Endodermal cell (in vitro differentiated cells): ENCODE data around the gene FHL3. TPM values are rescaled to one million over a fixed set of nuclear protein-coding genes. Genes with fewer than 3 reads are reported as not detected.
A peak's percentile ranks its signal among the peaks of the same experiment; 100 is the strongest.

Experiments used
- DNase-seq: peaks from one replicate; pipeline ENCODE4 v3.0.0-alpha.2; 2017
- H3K27ac ChIP-seq: 2 replicates; pipeline ENCODE4 v1.5.1; 2013; ENCODE audit warnings: mild to moderate bottlenecking, low read depth, low read length, moderate library complexity
- H3K27me3 ChIP-seq: 2 replicates; pipeline ENCODE4 v1.6.1; 2013; ENCODE audit warnings: mild to moderate bottlenecking, low read length, moderate library complexity; ENCODE audit not compliant: insufficient read depth, control insufficient read depth, poor library complexity, severe bottlenecking
- H3K36me3 ChIP-seq: 2 replicates; pipeline ENCODE4 v1.7.0; 2013; ENCODE audit warnings: mild to moderate bottlenecking, low read length, moderate library complexity; ENCODE audit not compliant: control insufficient read depth, insufficient read depth
- H3K4me1 ChIP-seq: one replicate; pipeline ENCODE4 v1.7.0; 2013; ENCODE audit warnings: low read length; ENCODE audit not compliant: control insufficient read depth, insufficient read depth
- H3K4me3 ChIP-seq: 2 replicates; pipeline ENCODE4 v1.5.1; 2013; ENCODE audit warnings: mild to moderate bottlenecking, low read length, moderate library complexity
- H3K9ac ChIP-seq: 2 replicates; pipeline ENCODE4 v1.6.1; 2013; ENCODE audit warnings: mild to moderate bottlenecking, low read length, moderate library complexity; ENCODE audit not compliant: poor library complexity, severe bottlenecking; ENCODE audit errors: extremely low read depth
- H3K9me3 ChIP-seq: 2 replicates; pipeline ENCODE4 v1.6.1; 2013; ENCODE audit warnings: mild to moderate bottlenecking, low read length, moderate library complexity; ENCODE audit not compliant: control insufficient read depth
- H3K27ac Mint-ChIP-seq: 2 replicates; pipeline ENCODE4 v1.8.0; 2020; ENCODE audit warnings: mixed read lengths
- H3K27me3 Mint-ChIP-seq: 2 replicates; pipeline ENCODE4 v1.8.0; 2021; ENCODE audit warnings: mild to moderate bottlenecking, mixed read lengths; ENCODE audit not compliant: insufficient read depth
- H3K36me3 Mint-ChIP-seq: 2 replicates; pipeline ENCODE4 v1.8.0; 2020; ENCODE audit warnings: low read depth, mixed read lengths
- H3K4me1 Mint-ChIP-seq: 2 replicates; pipeline ENCODE4 v1.8.0; 2020; ENCODE audit warnings: mixed read lengths
- H3K4me3 Mint-ChIP-seq: 2 replicates; pipeline ENCODE4 v1.8.0; 2020; ENCODE audit warnings: mild to moderate bottlenecking, moderate library complexity, mixed read lengths
- H3K9me3 Mint-ChIP-seq: 2 replicates; pipeline ENCODE4 v1.8.0; 2020; ENCODE audit warnings: mild to moderate bottlenecking, mixed read lengths
- WGBS, 2 experiments: methylation state at CpG; one replicate each; pipeline versions ENCODE4 v1.1.5 to v1.1.7; 2013; ENCODE audit warnings: missing lambda C conversion rate in 2 of 2, mixed read lengths in 1 of 2; ENCODE audit not compliant: insufficient coverage in 1 of 2, insufficient read length in 1 of 2; 5-methylcytosine and 5-hydroxymethylcytosine counted together
- total RNA-seq, 2 donors: library from RNA; stranded (reverse); fragmentation: NEBNext Ultra II Directional in 1 of 2; extraction: Animal tissue kit (Norgen Biotek cat#: 25700) in 1 of 2; gene quantifications; 2 replicates in 1 of 2; 3 replicates in 1 of 2; pipeline ENCODE4 v1.2.1, GENCODE V29; 2021
- TF ChIP-seq, protein P1 (sequence below): fragments of 200-600 bp; sonication (generic); conservative IDR thresholded peaks from 2 replicates; pipeline ENCODE4 v1.5.0; 2021; ENCODE audit warnings: antibody characterized with exemption, mild to moderate bottlenecking

FHL3 gene
- total RNA-seq, 2 donors from 2014 or later = 20.5 to 20.6 TPM

DNA sequence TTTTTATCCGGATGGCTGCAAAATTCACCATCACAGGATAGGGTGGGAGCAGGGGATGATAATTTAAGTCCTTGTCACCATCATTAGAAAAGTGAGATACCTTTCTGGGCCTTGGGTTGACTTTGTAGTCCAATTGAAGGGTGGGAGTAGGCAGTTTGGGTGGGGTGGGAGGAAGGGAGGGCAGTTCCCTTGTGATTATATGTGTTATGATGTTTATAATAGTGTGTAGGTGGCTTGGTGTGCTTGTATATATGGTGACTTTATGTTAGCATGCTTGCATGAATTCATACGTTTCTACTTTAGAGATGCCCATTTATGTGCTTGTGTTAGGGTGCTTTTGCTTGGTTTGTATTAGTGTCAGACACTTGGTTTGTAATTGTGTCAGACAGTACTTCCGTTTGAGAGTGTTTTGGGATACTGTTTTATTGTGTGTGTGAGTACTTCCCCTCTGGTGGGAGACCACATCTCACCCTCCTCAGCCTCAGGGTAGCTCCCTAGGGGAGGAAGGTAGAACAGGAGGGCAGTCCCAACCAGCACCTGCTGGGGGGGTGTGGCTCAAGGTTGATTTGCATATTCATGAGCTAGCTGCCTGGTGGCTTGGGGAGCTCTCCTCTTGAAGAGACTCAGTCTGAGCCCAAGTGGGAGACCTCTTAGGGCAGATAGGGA is 47.6 kb upstream of the FHL3 start:
- no peak overlapping the region for H3K9ac ChIP-seq
- TF ChIP-seq, protein P1, sequence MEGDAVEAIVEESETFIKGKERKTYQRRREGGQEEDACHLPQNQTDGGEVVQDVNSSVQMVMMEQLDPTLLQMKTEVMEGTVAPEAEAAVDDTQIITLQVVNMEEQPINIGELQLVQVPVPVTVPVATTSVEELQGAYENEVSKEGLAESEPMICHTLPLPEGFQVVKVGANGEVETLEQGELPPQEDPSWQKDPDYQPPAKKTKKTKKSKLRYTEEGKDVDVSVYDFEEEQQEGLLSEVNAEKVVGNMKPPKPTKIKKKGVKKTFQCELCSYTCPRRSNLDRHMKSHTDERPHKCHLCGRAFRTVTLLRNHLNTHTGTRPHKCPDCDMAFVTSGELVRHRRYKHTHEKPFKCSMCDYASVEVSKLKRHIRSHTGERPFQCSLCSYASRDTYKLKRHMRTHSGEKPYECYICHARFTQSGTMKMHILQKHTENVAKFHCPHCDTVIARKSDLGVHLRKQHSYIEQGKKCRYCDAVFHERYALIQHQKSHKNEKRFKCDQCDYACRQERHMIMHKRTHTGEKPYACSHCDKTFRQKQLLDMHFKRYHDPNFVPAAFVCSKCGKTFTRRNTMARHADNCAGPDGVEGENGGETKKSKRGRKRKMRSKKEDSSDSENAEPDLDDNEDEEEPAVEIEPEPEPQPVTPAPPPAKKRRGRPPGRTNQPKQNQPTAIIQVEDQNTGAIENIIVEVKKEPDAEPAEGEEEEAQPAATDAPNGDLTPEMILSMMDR = no peak
- H3K4me1 ChIP-seq = no peaks in the 10 kb centered on the region
- WGBS, 2 experiments = 73% methylated on average over 3 of the region's 3 CpGs; no CpG with 5 or more reads in 1 of the 2 experiments
- DNase-seq = peak; percentile 86
- H3K9me3 Mint-ChIP-seq = no peaks in the 10 kb centered on the region
- no peaks in the 10 kb centered on the region for H3K9me3 ChIP-seq
- no peaks in the 10 kb centered on the region for H3K36me3 ChIP-seq
- no peak overlapping the region for H3K4me3 Mint-ChIP-seq
- H3K36me3 Mint-ChIP-seq = no peaks in the 10 kb centered on the region
- peaks cover 32% of the 10 kb centered on the region for H3K27me3 ChIP-seq
- no peak overlapping the region for H3K27ac Mint-ChIP-seq
- H3K4me3 ChIP-seq = no peak overlapping the region
- peaks cover 42% of the 10 kb centered on the region for H3K27me3 Mint-ChIP-seq
- H3K4me1 Mint-ChIP-seq = peaks cover 6% of the 10 kb centered on the region
- H3K27ac ChIP-seq = no peak overlapping the region

DNA sequence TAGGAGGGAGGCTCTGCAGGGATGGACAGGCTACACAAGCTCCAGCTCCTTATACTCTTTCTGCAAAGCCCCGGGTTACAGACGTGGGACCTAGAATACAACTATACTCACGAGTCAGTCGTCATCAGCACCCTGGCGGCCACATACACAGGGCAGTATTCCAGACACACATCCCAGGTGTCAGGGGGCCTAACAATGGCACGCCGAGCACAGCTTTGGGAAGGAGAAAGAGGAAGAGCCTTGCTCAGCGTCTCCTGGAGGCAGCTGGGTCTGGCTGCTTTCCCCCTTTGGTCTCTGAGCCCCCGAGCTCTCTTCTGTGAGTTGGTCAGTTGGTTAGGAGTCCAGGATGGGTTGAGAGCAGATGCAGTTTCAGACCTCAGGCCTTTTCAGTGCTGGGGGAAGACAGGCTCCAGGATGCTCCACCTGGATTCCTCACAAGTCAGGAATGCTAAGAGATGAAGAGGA is 45.8 kb upstream of the FHL3 start:
- peaks cover 6% of the 10 kb centered on the region for H3K4me1 Mint-ChIP-seq
- no peak overlapping the region for H3K9ac ChIP-seq
- no peak overlapping the region for H3K4me3 Mint-ChIP-seq
- peaks cover 48% of the 10 kb centered on the region for H3K27me3 Mint-ChIP-seq
- peak overlapping the region; percentile 63 for H3K27ac ChIP-seq
- TF ChIP-seq, protein P1 = no peak
- DNase-seq = no peak
- no peak overlapping the region for H3K4me3 ChIP-seq
- H3K4me1 ChIP-seq = no peaks in the 10 kb centered on the region
- H3K9me3 ChIP-seq = no peaks in the 10 kb centered on the region
- no peaks in the 10 kb centered on the region for H3K9me3 Mint-ChIP-seq
- peaks cover 39% of the 10 kb centered on the region for H3K27me3 ChIP-seq
- WGBS, 2 experiments = 79 to 86% methylated on average over 5 to 9 of the region's 9 CpGs
- H3K36me3 Mint-ChIP-seq = no peaks in the 10 kb centered on the region
- H3K36me3 ChIP-seq = no peaks in the 10 kb centered on the region
- no peak overlapping the region for H3K27ac Mint-ChIP-seq

DNA sequence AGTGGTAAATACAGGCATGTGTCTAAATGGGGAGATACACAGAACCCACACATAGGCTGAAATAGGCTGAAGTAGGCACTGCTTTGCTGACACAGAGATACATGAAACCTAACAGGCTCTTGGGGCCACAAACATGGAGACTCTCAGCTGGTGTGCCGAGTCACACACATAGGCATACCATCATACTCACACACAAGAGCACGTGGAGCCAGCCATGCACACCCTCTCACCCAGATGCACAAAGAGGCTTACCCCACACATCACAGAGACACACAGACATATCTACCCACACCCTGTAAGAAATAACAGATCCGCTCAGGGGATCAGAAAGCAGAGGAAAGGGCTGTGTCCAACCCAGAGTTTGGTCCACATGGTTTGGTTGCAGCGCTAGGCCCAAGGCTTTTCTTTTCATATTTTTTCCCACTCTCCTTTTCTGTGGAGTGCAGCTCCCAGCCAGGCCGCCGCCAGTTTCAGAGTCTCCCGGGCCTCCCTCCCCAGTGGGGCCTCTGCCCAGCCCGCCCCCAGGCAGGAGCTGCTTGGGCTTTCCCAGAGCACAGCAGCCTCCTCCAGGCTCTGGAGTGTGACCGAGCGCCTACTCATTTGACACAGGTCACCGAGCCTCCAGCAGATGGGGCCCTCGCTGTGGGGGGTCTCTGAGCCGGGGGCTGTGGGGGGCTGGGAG is 45.2 kb upstream of the FHL3 start:
- Mint-ChIP-seq H3K9me3 (no peaks in the 10 kb centered on the region), H3K4me1 (peaks cover 6% of the 10 kb centered on the region), H3K27me3 (peaks cover 52% of the 10 kb centered on the region), H3K36me3 (no peaks in the 10 kb centered on the region), H3K27ac (no peak overlapping the region), H3K4me3 (no peak overlapping the region)
- no peak overlapping the region for H3K9ac ChIP-seq
- H3K4me3 ChIP-seq = no peak overlapping the region
- H3K9me3 ChIP-seq = no peaks in the 10 kb centered on the region
- H3K27ac ChIP-seq = peak overlapping the region; percentile 63
- TF ChIP-seq, protein P1 = no peak
- H3K4me1 ChIP-seq = no peaks in the 10 kb centered on the region
- H3K36me3 ChIP-seq = no peaks in the 10 kb centered on the region
- no peak for DNase-seq
- WGBS, 2 experiments = 71 to 83% methylated on average over 2 to 13 of the region's 13 CpGs
- peaks cover 38% of the 10 kb centered on the region for H3K27me3 ChIP-seq
